Endodermal cell (in vitro differentiated cells): ENCODE data around the gene KLF16. TPM values are rescaled to one million over a fixed set of nuclear protein-coding genes. Genes with fewer than 3 reads are reported as not detected.

Source experiments
- DNase-seq: peaks from one replicate; pipeline ENCODE4 v3.0.0-alpha.2; 2017
- H3K27ac ChIP-seq: 2 replicates; pipeline ENCODE4 v1.5.1; 2013; ENCODE audit warnings: mild to moderate bottlenecking, low read depth, low read length, moderate library complexity
- H3K27me3 ChIP-seq: 2 replicates; pipeline ENCODE4 v1.6.1; 2013; ENCODE audit warnings: mild to moderate bottlenecking, low read length, moderate library complexity; ENCODE audit not compliant: insufficient read depth, control insufficient read depth, poor library complexity, severe bottlenecking
- H3K36me3 ChIP-seq: 2 replicates; pipeline ENCODE4 v1.7.0; 2013; ENCODE audit warnings: mild to moderate bottlenecking, low read length, moderate library complexity; ENCODE audit not compliant: control insufficient read depth, insufficient read depth
- H3K4me1 ChIP-seq: one replicate; pipeline ENCODE4 v1.7.0; 2013; ENCODE audit warnings: low read length; ENCODE audit not compliant: control insufficient read depth, insufficient read depth
- H3K4me3 ChIP-seq: 2 replicates; pipeline ENCODE4 v1.5.1; 2013; ENCODE audit warnings: mild to moderate bottlenecking, low read length, moderate library complexity
- H3K9ac ChIP-seq: 2 replicates; pipeline ENCODE4 v1.6.1; 2013; ENCODE audit warnings: mild to moderate bottlenecking, low read length, moderate library complexity; ENCODE audit not compliant: poor library complexity, severe bottlenecking; ENCODE audit errors: extremely low read depth
- H3K9me3 ChIP-seq: 2 replicates; pipeline ENCODE4 v1.6.1; 2013; ENCODE audit warnings: mild to moderate bottlenecking, low read length, moderate library complexity; ENCODE audit not compliant: control insufficient read depth
- H3K27ac Mint-ChIP-seq: 2 replicates; pipeline ENCODE4 v1.8.0; 2020; ENCODE audit warnings: mixed read lengths
- H3K27me3 Mint-ChIP-seq: 2 replicates; pipeline ENCODE4 v1.8.0; 2021; ENCODE audit warnings: mild to moderate bottlenecking, mixed read lengths; ENCODE audit not compliant: insufficient read depth
- H3K36me3 Mint-ChIP-seq: 2 replicates; pipeline ENCODE4 v1.8.0; 2020; ENCODE audit warnings: low read depth, mixed read lengths
- H3K4me1 Mint-ChIP-seq: 2 replicates; pipeline ENCODE4 v1.8.0; 2020; ENCODE audit warnings: mixed read lengths
- H3K4me3 Mint-ChIP-seq: 2 replicates; pipeline ENCODE4 v1.8.0; 2020; ENCODE audit warnings: mild to moderate bottlenecking, moderate library complexity, mixed read lengths
- H3K9me3 Mint-ChIP-seq: 2 replicates; pipeline ENCODE4 v1.8.0; 2020; ENCODE audit warnings: mild to moderate bottlenecking, mixed read lengths
- WGBS, 2 experiments: methylation state at CpG; one replicate each; pipeline versions ENCODE4 v1.1.5 to v1.1.7; 2013; ENCODE audit warnings: missing lambda C conversion rate in 2 of 2, mixed read lengths in 1 of 2; ENCODE audit not compliant: insufficient coverage in 1 of 2, insufficient read length in 1 of 2; 5-methylcytosine and 5-hydroxymethylcytosine counted together
- total RNA-seq, 2 donors: library from RNA; stranded (reverse); fragmentation: NEBNext Ultra II Directional in 1 of 2; extraction: Animal tissue kit (Norgen Biotek cat#: 25700) in 1 of 2; gene quantifications; 2 replicates in 1 of 2; 3 replicates in 1 of 2; pipeline ENCODE4 v1.2.1, GENCODE V29; 2021
- TF ChIP-seq, protein P1 (sequence below): fragments of 200-600 bp; sonication (generic); conservative IDR thresholded peaks from 2 replicates; pipeline ENCODE4 v1.5.0; 2021; ENCODE audit warnings: antibody characterized with exemption, mild to moderate bottlenecking

The KLF16 gene
- total RNA-seq, 2 donors from 2014 or later: 39.0 to 42.9 TPM

DNA sequence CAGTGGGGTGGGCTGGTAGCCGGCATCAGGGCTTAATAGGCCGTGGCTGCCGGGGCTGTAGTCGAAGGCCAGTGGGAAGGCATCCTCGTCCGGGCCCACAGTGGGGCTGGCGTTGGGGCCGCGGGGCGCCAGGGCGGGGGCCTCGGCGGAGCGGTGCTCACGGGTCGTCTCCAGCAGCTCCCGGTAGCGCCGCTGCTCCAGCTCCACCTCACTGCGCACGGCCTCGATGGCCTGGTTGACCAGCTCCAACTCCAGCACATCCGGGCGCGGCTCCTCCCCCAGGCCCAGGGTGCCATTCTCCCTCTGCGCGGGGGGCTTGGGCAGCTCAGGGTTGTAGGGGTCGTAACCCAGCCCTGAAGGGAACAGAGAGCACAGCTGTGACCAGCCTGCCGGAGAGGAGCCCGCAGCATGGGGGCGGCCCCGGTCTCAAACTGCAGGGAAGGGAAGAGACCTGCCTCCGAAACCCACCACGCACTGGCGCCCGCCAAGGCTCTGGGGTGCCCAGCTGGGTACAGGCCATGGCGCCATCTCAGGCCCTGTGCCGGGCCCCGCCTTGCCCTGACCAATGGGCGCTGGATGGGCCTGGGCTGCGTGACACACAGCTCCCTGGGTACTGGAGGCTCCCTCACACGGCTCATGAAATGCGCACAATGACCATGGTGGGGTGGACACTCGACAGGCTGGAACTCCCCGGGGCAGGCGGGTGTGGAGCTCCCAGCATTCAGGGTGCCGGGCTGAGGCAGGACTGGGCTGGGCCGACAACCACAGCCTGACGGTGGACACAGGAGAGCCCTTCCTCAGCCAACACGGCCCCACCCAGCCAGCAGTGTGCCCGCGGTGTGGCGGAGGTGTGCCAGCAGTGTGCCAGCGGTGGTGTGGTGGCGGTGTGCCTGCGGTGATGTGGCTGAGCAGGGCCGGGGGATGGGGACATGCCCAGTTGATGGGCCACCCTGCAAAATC is 34.8 kb downstream of the KLF16 start:
- no peak for DNase-seq
- no peak overlapping the region for H3K4me3 ChIP-seq

GRCh38 chr19:1827566-1828278 is 35.7 kb downstream of the KLF16 start:
- Mint-ChIP-seq H3K36me3 (peaks cover 21% of the 10 kb centered on the region), H3K4me3 (no peak overlapping the region)
- 92 to 94% methylated on average over 14 to 41 of the region's 41 CpGs for WGBS, 2 experiments

More for the DNA sequence above, 34.8 kb downstream of the KLF16 start:
- H3K9me3 Mint-ChIP-seq: no peaks in the 10 kb centered on the region
- H3K4me3 Mint-ChIP-seq: no peak overlapping the region
- TF ChIP-seq, protein P1, sequence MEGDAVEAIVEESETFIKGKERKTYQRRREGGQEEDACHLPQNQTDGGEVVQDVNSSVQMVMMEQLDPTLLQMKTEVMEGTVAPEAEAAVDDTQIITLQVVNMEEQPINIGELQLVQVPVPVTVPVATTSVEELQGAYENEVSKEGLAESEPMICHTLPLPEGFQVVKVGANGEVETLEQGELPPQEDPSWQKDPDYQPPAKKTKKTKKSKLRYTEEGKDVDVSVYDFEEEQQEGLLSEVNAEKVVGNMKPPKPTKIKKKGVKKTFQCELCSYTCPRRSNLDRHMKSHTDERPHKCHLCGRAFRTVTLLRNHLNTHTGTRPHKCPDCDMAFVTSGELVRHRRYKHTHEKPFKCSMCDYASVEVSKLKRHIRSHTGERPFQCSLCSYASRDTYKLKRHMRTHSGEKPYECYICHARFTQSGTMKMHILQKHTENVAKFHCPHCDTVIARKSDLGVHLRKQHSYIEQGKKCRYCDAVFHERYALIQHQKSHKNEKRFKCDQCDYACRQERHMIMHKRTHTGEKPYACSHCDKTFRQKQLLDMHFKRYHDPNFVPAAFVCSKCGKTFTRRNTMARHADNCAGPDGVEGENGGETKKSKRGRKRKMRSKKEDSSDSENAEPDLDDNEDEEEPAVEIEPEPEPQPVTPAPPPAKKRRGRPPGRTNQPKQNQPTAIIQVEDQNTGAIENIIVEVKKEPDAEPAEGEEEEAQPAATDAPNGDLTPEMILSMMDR: no peak
- H3K27me3 Mint-ChIP-seq: no peaks in the 10 kb centered on the region
- no peak overlapping the region for H3K27ac Mint-ChIP-seq
- no peak overlapping the region for H3K9ac ChIP-seq
- H3K36me3 ChIP-seq: peaks cover 21% of the 10 kb centered on the region
- no peaks in the 10 kb centered on the region for H3K27me3 ChIP-seq
- 96% methylated on average over 50 to 57 of the region's 57 CpGs for WGBS, 2 experiments
- no peak overlapping the region for H3K27ac ChIP-seq
- H3K9me3 ChIP-seq: no peaks in the 10 kb centered on the region
- peaks cover 6% of the 10 kb centered on the region for H3K4me1 ChIP-seq
- peaks cover 18% of the 10 kb centered on the region for H3K36me3 Mint-ChIP-seq
- peaks cover 1% of the 10 kb centered on the region for H3K4me1 Mint-ChIP-seq

More at GRCh38 chr19:1827566-1828278, 35.7 kb downstream of the KLF16 start:
- H3K4me1 Mint-ChIP-seq: peaks cover 1% of the 10 kb centered on the region
- H3K4me3 ChIP-seq: no peak overlapping the region
- no peak overlapping the region for H3K27ac ChIP-seq
- TF ChIP-seq, protein P1: no peak
- H3K4me1 ChIP-seq: peaks cover 6% of the 10 kb centered on the region
- H3K27me3 ChIP-seq: no peaks in the 10 kb centered on the region
- no peaks in the 10 kb centered on the region for H3K9me3 ChIP-seq
- H3K9me3 Mint-ChIP-seq: no peaks in the 10 kb centered on the region
- no peak overlapping the region for H3K27ac Mint-ChIP-seq
- H3K36me3 ChIP-seq: peaks cover 26% of the 10 kb centered on the region
- H3K27me3 Mint-ChIP-seq: no peaks in the 10 kb centered on the region
- DNase-seq: no peak
- H3K9ac ChIP-seq: no peak overlapping the region
